Raji (cell line): ENCODE data around the gene GGTA1.

ENCODE experiments used
- POLR2A ChIP-seq: IDR thresholded peaks from 2 replicates; pipeline ENCODE4 v1.6.1; 2011; ENCODE audit warnings: low read depth, low read length, control low read depth; ENCODE audit not compliant: insufficient read depth

The GGTA1 gene

GRCh38 chr9:121508415-121508814 is 8.8 kb upstream of the GGTA1 start:
- no peak for TF ChIP-seq POLR2A

GRCh38 chr9:121505903-121506735 is 6.5 kb upstream of the GGTA1 start:
- TF ChIP-seq POLR2A, result no peak

GRCh38 chr9:121503444-121503843 is 3.8 kb upstream of the GGTA1 start:
- no peak for TF ChIP-seq POLR2A

GRCh38 chr9:121500165-121500478 is 478 bp upstream of the GGTA1 start:
- TF ChIP-seq POLR2A, result no peak

GRCh38 chr9:121499177-121499426 is 542 bp downstream of the GGTA1 start:
- no peak for TF ChIP-seq POLR2A

- no peak for TF ChIP-seq POLR2A
Observed at GRCh38 chr9:121498487-121499176, 1.0 kb downstream of the GGTA1 start.

- TF ChIP-seq POLR2A, result no peak
Observed at GRCh38 chr9:121498150-121498486, 1.5 kb downstream of the GGTA1 start.

- no peak for TF ChIP-seq POLR2A
Observed at GRCh38 chr9:121495976-121496375, 3.7 kb downstream of the GGTA1 start.

GRCh38 chr9:121494192-121494591 is 5.5 kb downstream of the GGTA1 start:
- no peak for TF ChIP-seq POLR2A

GRCh38 chr9:121491111-121491510 is 8.5 kb downstream of the GGTA1 start:
- TF ChIP-seq POLR2A, result no peak

GRCh38 chr9:121489344-121489743 is 10.3 kb downstream of the GGTA1 start:
- TF ChIP-seq POLR2A, result no peak

GRCh38 chr9:121486043-121486442 is 13.6 kb downstream of the GGTA1 start:
- TF ChIP-seq POLR2A, result no peak

GRCh38 chr9:121485623-121486022 is 14.0 kb downstream of the GGTA1 start:
- TF ChIP-seq POLR2A, result no peak

- TF ChIP-seq POLR2A, result no peak
Observed at GRCh38 chr9:121484651-121485446, 14.8 kb downstream of the GGTA1 start.

GRCh38 chr9:121483473-121484031 is 16.1 kb downstream of the GGTA1 start:
- TF ChIP-seq POLR2A, result no peak

GRCh38 chr9:121483049-121483448 is 16.6 kb downstream of the GGTA1 start:
- TF ChIP-seq POLR2A, result no peak
